HEK293 (cell line): ENCODE measurements around the gene LPP.

Experiments
- CTCF ChIA-PET: fragments of 350-600 bp; formaldehyde crosslinking; extraction: SDS; loops from one replicate; lab custom pipeline; 2021; ENCODE audit warnings: antibody characterized with exemption; lab: Yijun Ruan, JAX
- POLR2A ChIA-PET: fragments of 300-600 bp; formaldehyde crosslinking; extraction: SDS; loops from one replicate; lab custom pipeline; 2020; ENCODE audit warnings: antibody characterized with exemption, inconsistent platforms; lab: Yijun Ruan, JAX
- H3K27ac ChIP-seq: fragments of 200-500 bp; sonication (Bioruptor generic); 2 replicates; pipeline ENCODE4 v1.5.1; 2014; ENCODE audit warnings: low read depth, low read length, control low read depth, inconsistent platforms; ENCODE audit errors: extremely low read depth
- H3K36me3 ChIP-seq, 2 experiments: fragments of 200-500 bp in 1 of 2; sonication (Bioruptor generic) in 1 of 2; 1 replicate in 1 of 2; 2 replicates in 1 of 2; pipeline ENCODE4 v1.5.1; 2014 to 2017; ENCODE audit warnings: inconsistent platforms in 2 of 2, low read length in 2 of 2; ENCODE audit not compliant: control insufficient read depth in 2 of 2, insufficient read depth in 1 of 2
- H3K4me1 ChIP-seq: fragments of 200-500 bp; sonication (Bioruptor generic); 2 replicates; pipeline ENCODE4 v1.5.1; 2014; ENCODE audit warnings: mild to moderate bottlenecking, low read length, inconsistent platforms; ENCODE audit not compliant: control insufficient read depth, insufficient read depth
- H3K4me3 ChIP-seq: 2 replicates; pipeline ENCODE4 v1.5.1; 2011; ENCODE audit warnings: low read depth, mild to moderate bottlenecking, control low read depth, low read length, moderate library complexity
- H3K9me3 ChIP-seq: fragments of 200-500 bp; sonication (Bioruptor generic); 2 replicates; pipeline ENCODE4 v1.5.1; 2014; ENCODE audit warnings: low read depth, low read length, inconsistent platforms; ENCODE audit not compliant: control insufficient read depth, insufficient read depth
- FEZF1 ChIP-seq: fragments of 450-650 bp; formaldehyde crosslinking; IDR thresholded peaks from 2 replicates; pipeline ENCODE4 v1.5.1; 2016; ENCODE audit warnings: missing biosample characterization, missing genetic modification characterization
- KLF7 ChIP-seq: fragments of 450-650 bp; formaldehyde crosslinking; IDR thresholded peaks from 2 replicates; pipeline ENCODE4 v1.5.1; 2016; ENCODE audit warnings: missing biosample characterization, missing genetic modification characterization, borderline replicate concordance
- MZF1 ChIP-seq: fragments of 450-650 bp; formaldehyde crosslinking; IDR thresholded peaks from 2 replicates; pipeline ENCODE4 v1.5.1; 2017; ENCODE audit warnings: missing biosample characterization, missing genetic modification characterization, borderline replicate concordance
- SCRT2 ChIP-seq: fragments of 450-650 bp; formaldehyde crosslinking; IDR thresholded peaks from 2 replicates; pipeline ENCODE4 v1.5.1; 2016; ENCODE audit warnings: missing biosample characterization, missing genetic modification characterization
- SP3 ChIP-seq: fragments of 450-650 bp; formaldehyde crosslinking; IDR thresholded peaks from 2 replicates; pipeline ENCODE4 v1.5.1; 2016; ENCODE audit warnings: missing biosample characterization, missing genetic modification characterization
- ZBTB1 ChIP-seq: fragments of 450-650 bp; formaldehyde crosslinking; IDR thresholded peaks from 2 replicates; pipeline ENCODE4 v1.5.1; 2016; ENCODE audit warnings: missing biosample characterization, missing genetic modification characterization
- ZFP69B ChIP-seq: fragments of 450-650 bp; formaldehyde crosslinking; IDR thresholded peaks from 2 replicates; pipeline ENCODE4 v1.5.1; 2016; ENCODE audit warnings: missing biosample characterization, missing genetic modification characterization
- ZNF114 ChIP-seq: fragments of 450-650 bp; formaldehyde crosslinking; IDR thresholded peaks from 2 replicates; pipeline ENCODE4 v1.5.0; 2017; ENCODE audit warnings: missing biosample characterization, missing genetic modification characterization
- ZNF19 ChIP-seq: fragments of 450-650 bp; formaldehyde crosslinking; IDR thresholded peaks from 2 replicates; pipeline ENCODE4; 2016; ENCODE audit warnings: missing biosample characterization, missing genetic modification characterization, low read depth
- ZNF391 ChIP-seq: fragments of 450-650 bp; formaldehyde crosslinking; IDR thresholded peaks from 2 replicates; pipeline ENCODE4 v1.5.1; 2016; ENCODE audit warnings: low read depth, missing biosample characterization, missing genetic modification characterization, borderline replicate concordance
- ZNF585B ChIP-seq: fragments of 450-650 bp; formaldehyde crosslinking; IDR thresholded peaks from 2 replicates; pipeline ENCODE4 v1.5.1; 2016; ENCODE audit warnings: missing biosample characterization, missing genetic modification characterization
- ZNF621 ChIP-seq: fragments of 450-650 bp; formaldehyde crosslinking; IDR thresholded peaks from 2 replicates; pipeline ENCODE4 v1.5.1; 2017; ENCODE audit warnings: missing biosample characterization, missing genetic modification characterization
- ZNF658 ChIP-seq: fragments of 450-650 bp; formaldehyde crosslinking; IDR thresholded peaks from 2 replicates; pipeline ENCODE4; 2016; ENCODE audit warnings: missing biosample characterization, missing genetic modification characterization
- ZNF777 ChIP-seq: fragments of 450-650 bp; formaldehyde crosslinking; IDR thresholded peaks from 2 replicates; pipeline ENCODE4 v1.5.1; 2017; ENCODE audit warnings: missing biosample characterization, missing genetic modification characterization, borderline replicate concordance
- ZNF785 ChIP-seq: fragments of 450-650 bp; formaldehyde crosslinking; IDR thresholded peaks from 2 replicates; pipeline ENCODE4 v1.5.1; 2016; ENCODE audit warnings: missing biosample characterization, missing genetic modification characterization
- ZSCAN16 ChIP-seq: fragments of 450-650 bp; formaldehyde crosslinking; IDR thresholded peaks from 2 replicates; pipeline ENCODE4 v1.5.1; 2016; ENCODE audit warnings: missing biosample characterization, missing genetic modification characterization
- TF ChIP-seq, protein P1 (sequence below): fragments of 450-650 bp; formaldehyde crosslinking; IDR thresholded peaks from 2 replicates; pipeline ENCODE4 v1.5.1; 2016; ENCODE audit warnings: missing biosample characterization, missing genetic modification characterization

Gene LPP

GRCh38 chr3:188558343-188559071, 404.6 kb downstream of the LPP start:
- no peak for TF ChIP-seq KLF7 (tag by site-specific recombination)
- H3K4me1 ChIP-seq, result no peaks in the 10 kb centered on the region
- no peak overlapping the region for H3K27ac ChIP-seq
- no peaks in the 10 kb centered on the region for H3K9me3 ChIP-seq
- no peak overlapping the region for H3K4me3 ChIP-seq
- POLR2A ChIA-PET, result no interaction called here
- CTCF ChIA-PET, result no interaction called here
- no peaks in the 10 kb centered on the region for H3K36me3 ChIP-seq

GRCh38 chr3:188559072-188559429, 405.1 kb downstream of the LPP start:
- H3K9me3 ChIP-seq, result no peaks in the 10 kb centered on the region
- ChIA-PET CTCF (no interaction called here), POLR2A (no interaction called here)
- TF ChIP-seq FEZF1 (no peak), ZNF391 (no peak), ZNF19 (tag by site-specific recombination) (no peak), ZNF114 (no peak), ZNF585B (tag by site-specific recombination) (no peak), MZF1 (no peak), ZNF621 (tag by site-specific recombination) (no peak)
- H3K4me1 ChIP-seq, result no peaks in the 10 kb centered on the region
- H3K4me3 ChIP-seq, result no peak overlapping the region
- H3K27ac ChIP-seq, result no peak overlapping the region
- H3K36me3 ChIP-seq, result no peaks in the 10 kb centered on the region

GRCh38 chr3:188559856-188560255, 405.9 kb downstream of the LPP start:
- no peaks in the 10 kb centered on the region for H3K4me1 ChIP-seq
- POLR2A ChIA-PET, result no interaction called here
- TF ChIP-seq ZFP69B (tag by site-specific recombination), result no peak
- no peak for TF ChIP-seq ZBTB1 (tag by site-specific recombination)
- TF ChIP-seq, all 188 proteins: peak for 0
- Histone ChIP-seq H3K36me3 (no peaks in the 10 kb centered on the region), H3K4me3 (no peak overlapping the region), H3K9me3 (no peaks in the 10 kb centered on the region), H3K27ac (no peak overlapping the region)
- CTCF ChIA-PET, result no interaction called here

DNA sequence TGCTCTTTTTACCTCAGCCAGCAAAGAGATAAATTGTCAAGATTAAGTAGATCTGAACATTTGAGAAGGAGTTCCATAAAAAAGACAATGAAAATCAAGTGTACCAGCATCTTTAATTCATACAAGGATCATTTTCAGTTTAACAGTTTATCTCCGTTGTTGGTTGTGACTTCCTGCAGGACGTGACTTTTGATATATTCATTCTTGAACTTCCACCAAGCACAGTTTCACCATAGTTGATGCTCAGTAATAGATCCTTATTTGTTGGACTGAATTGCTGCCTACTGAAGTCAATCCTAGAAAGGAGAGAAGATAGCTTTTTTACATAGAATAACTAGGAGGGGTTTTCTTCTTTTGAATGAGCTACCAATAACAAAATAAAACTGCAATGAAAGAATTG, 408.2 kb downstream of the LPP start:
- H3K9me3 ChIP-seq, result no peaks in the 10 kb centered on the region
- no peak for TF ChIP-seq ZNF585B (tag by site-specific recombination)
- no peak for TF ChIP-seq ZNF777 (tag by site-specific recombination)
- TF ChIP-seq ZSCAN16 (tag by site-specific recombination), result no peak
- no peak overlapping the region for H3K4me3 ChIP-seq
- ChIA-PET CTCF (no interaction called here), POLR2A (no interaction called here)
- no peaks in the 10 kb centered on the region for H3K4me1 ChIP-seq
- no peak overlapping the region for H3K27ac ChIP-seq
- no peaks in the 10 kb centered on the region for H3K36me3 ChIP-seq

- Histone ChIP-seq H3K9me3 (no peaks in the 10 kb centered on the region), H3K4me3 (no peak overlapping the region), H3K4me1 (no peaks in the 10 kb centered on the region), H3K27ac (no peak overlapping the region), H3K36me3 (no peaks in the 10 kb centered on the region)
- ChIA-PET CTCF (interaction anchor here (0.9 kb wide), 1 partner anchor 387 kb away, joined by 3 read pairs; no protein-coding TSS in a partner anchor), POLR2A (no interaction called here)
- TF ChIP-seq, protein P1, sequence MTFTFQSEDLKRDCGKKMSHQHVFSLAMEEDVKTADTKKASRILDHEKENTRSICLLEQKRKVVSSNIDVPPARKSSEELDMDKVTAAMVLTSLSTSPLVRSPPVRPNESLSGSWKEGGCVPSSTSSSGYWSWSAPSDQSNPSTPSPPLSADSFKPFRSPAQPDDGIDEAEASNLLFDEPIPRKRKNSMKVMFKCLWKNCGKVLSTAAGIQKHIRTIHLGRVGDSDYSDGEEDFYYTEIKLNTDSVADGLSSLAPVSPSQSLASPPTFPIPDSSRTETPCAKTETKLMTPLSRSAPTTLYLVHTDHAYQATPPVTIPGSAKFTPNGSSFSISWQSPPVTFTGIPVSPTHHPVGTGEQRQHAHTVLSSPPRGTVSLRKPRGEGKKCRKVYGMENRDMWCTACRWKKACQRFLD, result no peak
- TF ChIP-seq SP3 (tag by site-specific recombination), result no peak
- no peak for TF ChIP-seq ZNF658
- no peak for TF ChIP-seq ZNF785 (tag by site-specific recombination)
- peak; percentile 19; the same call in 1 of the 2 replicates for TF ChIP-seq SCRT2 (tag by site-specific recombination)
Observed at GRCh38 chr3:188567478-188568195, 413.7 kb downstream of the LPP start.
